Panc1 (cell line): ENCODE measurements around the gene PGGHG. TPM values are rescaled to one million over a fixed set of nuclear protein-coding genes. Genes with fewer than 3 reads are reported as not detected.
"Not testable (repeated sequence)": the region's sequence is repeated elsewhere in the genome, so short reads cannot be mapped to it uniquely, and the experiment has no call there.

Experiments used
- ATAC-seq: fragments of 200-7000 bp; cut with Tn5 transposase; 2 replicates; pipeline ENCODE4 v1.9.1; 2020; ENCODE audit warnings: mild to moderate bottlenecking, moderate library complexity
- BruUV-seq: library from RNA; stranded (reverse); fragments of 400-500 nt; replicated peaks from 2 replicates; lab custom pipeline; 2021; lab: Mats Ljungman, UMichigan
- CTCF ChIA-PET: fragments of 300-600 bp; sonication (Branson Sonifier 250); formaldehyde crosslinking; loops from one replicate; lab custom pipeline; 2022; ENCODE audit warnings: antibody characterized with exemption; lab: Charles Lee
- POLR2A ChIA-PET: fragments of 300-600 bp; sonication (Branson Sonifier 250); formaldehyde crosslinking; loops from one replicate; lab custom pipeline; 2022; ENCODE audit warnings: antibody characterized with exemption; lab: Charles Lee
- DNase-seq: peaks from one replicate; pipeline ENCODE4 v3.0.0-alpha.2; 2010; ENCODE audit warnings: low read depth, low spot score
- H3K27ac ChIP-seq: 2 replicates; pipeline ENCODE4 v1.5.1; 2011; ENCODE audit warnings: mild to moderate bottlenecking, low read length, inconsistent platforms
- H3K27me3 ChIP-seq: fragments of 200-500 bp; sonication (Bioruptor generic); 2 replicates; pipeline ENCODE4 v1.6.0; 2014; ENCODE audit warnings: low read length, inconsistent platforms; ENCODE audit not compliant: control insufficient read depth, insufficient read depth
- H3K36me3 ChIP-seq: fragments of 200-500 bp; sonication (Bioruptor generic); 2 replicates; pipeline ENCODE4 v1.5.1; 2014; ENCODE audit warnings: inconsistent platforms, mild to moderate bottlenecking, low read length, moderate library complexity; ENCODE audit not compliant: control insufficient read depth, insufficient read depth
- H3K4me1 ChIP-seq: 2 replicates; pipeline ENCODE4 v1.5.1; 2011; ENCODE audit warnings: inconsistent platforms, mild to moderate bottlenecking, low read length, moderate library complexity; ENCODE audit not compliant: control insufficient read depth, insufficient read depth
- H3K4me3 ChIP-seq, 2 experiments: 2 replicates each; pipeline ENCODE4 v1.5.1; 2011 to 2012; ENCODE audit warnings: low read depth in 2 of 2, low read length in 2 of 2, mild to moderate bottlenecking in 2 of 2, inconsistent platforms in 1 of 2, moderate library complexity in 1 of 2
- H3K9me3 ChIP-seq: fragments of 200-500 bp; sonication (Bioruptor generic); 2 replicates; pipeline ENCODE4 v1.5.1; 2014; ENCODE audit warnings: low read depth, mild to moderate bottlenecking, inconsistent platforms, low read length, moderate library complexity; ENCODE audit not compliant: control insufficient read depth, insufficient read depth
- POLR2AphosphoS5 ChIP-seq: IDR thresholded peaks from 2 replicates; pipeline ENCODE4 v1.6.1; 2012; ENCODE audit warnings: mild to moderate bottlenecking, low read depth, low read length, moderate library complexity
- SIN3A ChIP-seq: IDR thresholded peaks from 2 replicates; pipeline ENCODE4 v1.6.1; 2012; ENCODE audit warnings: low read depth, mild to moderate bottlenecking, low read length, moderate library complexity, borderline replicate concordance; ENCODE audit not compliant: insufficient read depth
- TCF7L2 ChIP-seq: IDR thresholded peaks from 2 replicates; pipeline ENCODE4 v1.6.1; 2011; ENCODE audit warnings: mild to moderate bottlenecking, low read depth, low read length, inconsistent platforms
- in situ Hi-C: cut with HindIII; loops from 2 replicates; pipeline ENCODE4 v1.10.0; 2016; ENCODE audit warnings: low sequenced_read_pairs, low pct_unique_long_range_greater_than_20kb
- intact Hi-C: fragments of 100-400 bp; cut with micrococcal nuclease; formaldehyde crosslinking; loops from one replicate; pipeline ENCODE4 v1.10.0; 2022; ENCODE audit not compliant: unreplicated experiment
- total RNA-seq: library from RNA; stranded (reverse); gene quantifications from one replicate; pipeline ENCODE4 v1.2.1, GENCODE V29; 2021; ENCODE audit not compliant: unreplicated experiment
- TF ChIP-seq, protein P1 (sequence below), 2 experiments: IDR thresholded peaks; 2 replicates each; pipeline ENCODE4 v1.6.1; 2011 to 2012; ENCODE audit warnings: low read depth in 2 of 2, control low read depth in 1 of 2, low read length in 1 of 2, mild to moderate bottlenecking in 1 of 2, moderate library complexity in 1 of 2; ENCODE audit not compliant: insufficient read depth in 1 of 2
- TF ChIP-seq, protein P2 (sequence below): fragments of 450-650 bp; IDR thresholded peaks from 2 replicates; pipeline ENCODE4 v1.5.1; 2017; ENCODE audit warnings: mild to moderate bottlenecking

PGGHG gene
- total RNA-seq, 1 experiment from 2014 or later: 115 TPM

DNA sequence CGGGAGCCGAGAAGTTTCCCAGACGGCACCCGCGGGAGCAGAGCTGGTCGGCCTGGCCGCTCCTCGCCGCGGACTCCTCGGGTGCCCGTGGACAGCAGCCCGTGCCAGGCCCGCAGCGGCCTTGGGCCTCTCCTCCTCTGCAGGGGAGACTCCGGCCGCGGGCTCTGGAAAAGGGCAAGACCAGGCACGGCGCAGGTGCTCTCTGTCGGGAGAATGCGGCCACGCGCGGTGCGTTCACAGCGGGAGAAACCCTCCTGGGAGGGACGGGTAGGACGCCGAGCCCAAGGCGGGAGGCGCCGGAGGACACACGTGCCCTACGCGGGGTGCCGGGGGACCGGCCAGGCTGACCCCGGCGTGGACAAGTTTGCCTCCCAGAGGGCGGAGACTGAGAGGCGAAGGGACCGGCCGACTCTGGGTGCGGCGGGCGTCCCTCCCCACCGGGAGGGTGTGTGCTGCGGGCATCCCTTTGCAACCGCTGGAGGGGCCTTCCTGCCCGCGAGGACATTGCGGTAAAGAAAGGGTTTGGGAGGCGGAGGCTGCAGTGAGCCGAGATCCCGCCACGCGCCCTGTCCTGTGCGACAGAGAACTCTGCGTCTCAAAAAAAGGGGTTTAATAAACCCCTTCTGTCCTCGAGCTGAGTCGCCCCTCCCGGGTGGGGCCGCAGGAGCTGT, 27.2 kb downstream of the PGGHG start:
- Histone ChIP-seq H3K27me3 (no peaks in the 10 kb centered on the region; the same call in 1 of the 2 replicates), H3K4me1 (peaks cover 52% of the 10 kb centered on the region), H3K36me3 (no peaks in the 10 kb centered on the region; the same call in 1 of the 2 replicates), H3K4me3 (peak overlapping the region; percentile 22 to 69), H3K9me3 (no peaks in the 10 kb centered on the region), H3K27ac (peak overlapping the region; percentile 87)
- in situ Hi-C loops: no loop called here
- POLR2A ChIA-PET: interaction anchor here (0.7 to 1.1 kb wide), 2 partner anchors 101 to 131 kb away, joined by 3 read pairs; no protein-coding TSS in a partner anchor
- no peak for TF ChIP-seq POLR2AphosphoS5
- TF ChIP-seq, protein P1, sequence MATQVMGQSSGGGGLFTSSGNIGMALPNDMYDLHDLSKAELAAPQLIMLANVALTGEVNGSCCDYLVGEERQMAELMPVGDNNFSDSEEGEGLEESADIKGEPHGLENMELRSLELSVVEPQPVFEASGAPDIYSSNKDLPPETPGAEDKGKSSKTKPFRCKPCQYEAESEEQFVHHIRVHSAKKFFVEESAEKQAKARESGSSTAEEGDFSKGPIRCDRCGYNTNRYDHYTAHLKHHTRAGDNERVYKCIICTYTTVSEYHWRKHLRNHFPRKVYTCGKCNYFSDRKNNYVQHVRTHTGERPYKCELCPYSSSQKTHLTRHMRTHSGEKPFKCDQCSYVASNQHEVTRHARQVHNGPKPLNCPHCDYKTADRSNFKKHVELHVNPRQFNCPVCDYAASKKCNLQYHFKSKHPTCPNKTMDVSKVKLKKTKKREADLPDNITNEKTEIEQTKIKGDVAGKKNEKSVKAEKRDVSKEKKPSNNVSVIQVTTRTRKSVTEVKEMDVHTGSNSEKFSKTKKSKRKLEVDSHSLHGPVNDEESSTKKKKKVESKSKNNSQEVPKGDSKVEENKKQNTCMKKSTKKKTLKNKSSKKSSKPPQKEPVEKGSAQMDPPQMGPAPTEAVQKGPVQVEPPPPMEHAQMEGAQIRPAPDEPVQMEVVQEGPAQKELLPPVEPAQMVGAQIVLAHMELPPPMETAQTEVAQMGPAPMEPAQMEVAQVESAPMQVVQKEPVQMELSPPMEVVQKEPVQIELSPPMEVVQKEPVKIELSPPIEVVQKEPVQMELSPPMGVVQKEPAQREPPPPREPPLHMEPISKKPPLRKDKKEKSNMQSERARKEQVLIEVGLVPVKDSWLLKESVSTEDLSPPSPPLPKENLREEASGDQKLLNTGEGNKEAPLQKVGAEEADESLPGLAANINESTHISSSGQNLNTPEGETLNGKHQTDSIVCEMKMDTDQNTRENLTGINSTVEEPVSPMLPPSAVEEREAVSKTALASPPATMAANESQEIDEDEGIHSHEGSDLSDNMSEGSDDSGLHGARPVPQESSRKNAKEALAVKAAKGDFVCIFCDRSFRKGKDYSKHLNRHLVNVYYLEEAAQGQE (IDR thresholded peaks at IDR 0.05; ENCODE audit: insufficient read depth in 1 of 2, low read depth in 2 of 2, low read length in 1 of 2): no peak
- TF ChIP-seq TCF7L2: no peak
- TF ChIP-seq, protein P2, sequence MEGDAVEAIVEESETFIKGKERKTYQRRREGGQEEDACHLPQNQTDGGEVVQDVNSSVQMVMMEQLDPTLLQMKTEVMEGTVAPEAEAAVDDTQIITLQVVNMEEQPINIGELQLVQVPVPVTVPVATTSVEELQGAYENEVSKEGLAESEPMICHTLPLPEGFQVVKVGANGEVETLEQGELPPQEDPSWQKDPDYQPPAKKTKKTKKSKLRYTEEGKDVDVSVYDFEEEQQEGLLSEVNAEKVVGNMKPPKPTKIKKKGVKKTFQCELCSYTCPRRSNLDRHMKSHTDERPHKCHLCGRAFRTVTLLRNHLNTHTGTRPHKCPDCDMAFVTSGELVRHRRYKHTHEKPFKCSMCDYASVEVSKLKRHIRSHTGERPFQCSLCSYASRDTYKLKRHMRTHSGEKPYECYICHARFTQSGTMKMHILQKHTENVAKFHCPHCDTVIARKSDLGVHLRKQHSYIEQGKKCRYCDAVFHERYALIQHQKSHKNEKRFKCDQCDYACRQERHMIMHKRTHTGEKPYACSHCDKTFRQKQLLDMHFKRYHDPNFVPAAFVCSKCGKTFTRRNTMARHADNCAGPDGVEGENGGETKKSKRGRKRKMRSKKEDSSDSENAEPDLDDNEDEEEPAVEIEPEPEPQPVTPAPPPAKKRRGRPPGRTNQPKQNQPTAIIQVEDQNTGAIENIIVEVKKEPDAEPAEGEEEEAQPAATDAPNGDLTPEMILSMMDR: no peak
- TF ChIP-seq SIN3A: no peak
- DNase-seq: no peak
- no peak for ATAC-seq
- intact Hi-C loops: no loop called here
- BruUV-seq: no TSS peak
- CTCF ChIA-PET: interaction anchor here (0.8 kb wide), 1 partner anchor 39 kb away, joined by 7 read pairs; no protein-coding TSS in a partner anchor

DNA sequence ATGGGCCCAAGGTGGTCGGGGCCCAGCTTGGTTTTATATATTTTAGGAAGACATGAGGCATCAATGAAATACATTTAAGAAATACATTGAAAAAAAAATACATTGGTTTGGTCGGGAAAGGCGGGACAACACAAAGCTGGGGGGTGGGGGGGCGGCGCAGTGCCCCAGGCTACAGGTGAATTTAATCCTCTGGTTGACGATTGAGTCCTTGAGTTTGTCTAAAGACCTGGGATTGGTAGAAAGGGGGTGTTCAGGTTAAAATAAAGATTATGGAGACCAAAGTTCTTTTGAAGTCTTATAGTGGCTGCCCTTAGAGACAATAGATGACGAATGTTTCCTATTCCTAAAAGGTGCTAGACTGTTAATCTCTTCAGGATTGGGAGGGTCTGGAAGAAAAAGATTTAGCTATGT, 28.0 kb downstream of the PGGHG start:
- no peak for TF ChIP-seq SIN3A
- TF ChIP-seq TCF7L2: no peak
- no peak for TF ChIP-seq POLR2AphosphoS5
- TF ChIP-seq, protein P1 (IDR thresholded peaks at IDR 0.05; ENCODE audit: insufficient read depth in 1 of 2, low read depth in 2 of 2, low read length in 1 of 2): no peak
- TF ChIP-seq, protein P2: no peak
- H3K27ac ChIP-seq: peak overlapping the region; percentile 87
- intact Hi-C loops: no loop called here
- H3K4me1 ChIP-seq: peaks cover 48% of the 10 kb centered on the region
- H3K36me3 ChIP-seq: no peaks in the 10 kb centered on the region; the same call in 1 of the 2 replicates
- H3K27me3 ChIP-seq: no peaks in the 10 kb centered on the region; the same call in 1 of the 2 replicates
- BruUV-seq: no TSS peak
- ATAC-seq (no peak), DNase-seq (no peak)
- in situ Hi-C loops: no loop called here
- H3K4me3 ChIP-seq: peak overlapping the region; percentile 22 to 69
- POLR2A ChIA-PET: interaction anchor here (0.7 to 1.3 kb wide), 3 partner anchors 22 to 131 kb away, joined by 3 to 4 read pairs (median 3); no protein-coding TSS in a partner anchor
- H3K9me3 ChIP-seq: no peaks in the 10 kb centered on the region
- CTCF ChIA-PET: interaction anchor here (0.8 kb wide), 1 partner anchor 39 kb away, joined by 7 read pairs; no protein-coding TSS in a partner anchor

DNA sequence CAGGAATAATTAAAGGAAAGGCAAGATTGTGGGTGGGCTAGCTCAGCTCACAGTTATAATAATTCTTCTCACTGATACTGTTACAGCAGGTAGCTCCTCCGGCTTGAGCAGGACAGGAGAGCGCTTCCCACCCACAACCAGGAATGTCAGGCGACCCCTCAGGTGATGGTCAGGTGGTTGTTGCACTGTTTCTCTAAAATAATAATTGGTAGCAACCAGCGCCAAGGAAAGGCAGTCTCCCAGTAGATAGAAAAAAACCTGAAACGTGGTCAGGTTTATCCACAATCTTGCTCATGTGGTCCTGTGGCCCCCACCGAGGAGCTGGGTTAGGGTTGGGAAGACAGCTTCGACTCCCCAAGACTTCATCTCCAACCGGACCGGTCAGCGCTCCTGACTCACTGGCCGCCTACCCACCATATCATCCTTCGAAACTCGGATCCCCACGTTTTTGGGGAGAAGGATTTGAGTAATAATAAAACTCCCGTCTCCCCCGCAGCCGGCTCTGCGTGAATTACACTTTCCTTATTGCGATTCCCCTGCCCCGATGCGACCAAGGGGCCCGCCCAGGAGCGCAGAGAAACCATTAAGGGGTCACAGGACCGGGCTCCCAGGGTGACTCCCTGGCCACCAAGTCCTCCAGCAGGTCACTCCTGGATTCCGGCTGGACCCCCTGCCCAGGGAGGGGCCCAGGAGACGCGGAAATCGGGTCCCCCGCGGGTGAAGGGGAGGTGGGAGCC, 28.9 kb downstream of the PGGHG start:
- DNase-seq, in situ Hi-C loops, ATAC-seq, H3K27me3 ChIP-seq, intact Hi-C loops, CTCF ChIA-PET, BruUV-seq, H3K36me3 ChIP-seq, H3K9me3 ChIP-seq: not testable (repeated sequence)
- POLR2A ChIA-PET: interaction anchor here (1.3 kb wide), 1 partner anchor 21 kb away, joined by 4 read pairs; no protein-coding TSS in a partner anchor
- Histone ChIP-seq H3K27ac (peak overlapping the region; percentile 87), H3K4me1 (peaks cover 39% of the 10 kb centered on the region), H3K4me3 (peak overlapping the region; percentile 23 to 69; a peak in 3 of 4 replicates)
